Panc1 (cell line): ENCODE data around the gene LRRFIP1. TPM values are rescaled to one million over a fixed set of nuclear protein-coding genes. Genes with fewer than 3 reads are reported as not detected.

Experiments
- ATAC-seq: fragments of 200-7000 bp; cut with Tn5 transposase; 2 replicates; pipeline ENCODE4 v1.9.1; 2020; ENCODE audit warnings: mild to moderate bottlenecking, moderate library complexity
- BruUV-seq: library from RNA; stranded (reverse); fragments of 400-500 nt; replicated peaks from 2 replicates; lab custom pipeline; 2021; lab: Mats Ljungman, UMichigan
- CTCF ChIA-PET: fragments of 300-600 bp; sonication (Branson Sonifier 250); formaldehyde crosslinking; loops from one replicate; lab custom pipeline; 2022; ENCODE audit warnings: antibody characterized with exemption; lab: Charles Lee
- POLR2A ChIA-PET: fragments of 300-600 bp; sonication (Branson Sonifier 250); formaldehyde crosslinking; loops from one replicate; lab custom pipeline; 2022; ENCODE audit warnings: antibody characterized with exemption; lab: Charles Lee
- DNase-seq: peaks from one replicate; pipeline ENCODE4 v3.0.0-alpha.2; 2010; ENCODE audit warnings: low read depth, low spot score
- H3K27ac ChIP-seq: 2 replicates; pipeline ENCODE4 v1.5.1; 2011; ENCODE audit warnings: mild to moderate bottlenecking, low read length, inconsistent platforms
- H3K27me3 ChIP-seq: fragments of 200-500 bp; sonication (Bioruptor generic); 2 replicates; pipeline ENCODE4 v1.6.0; 2014; ENCODE audit warnings: low read length, inconsistent platforms; ENCODE audit not compliant: control insufficient read depth, insufficient read depth
- H3K36me3 ChIP-seq: fragments of 200-500 bp; sonication (Bioruptor generic); 2 replicates; pipeline ENCODE4 v1.5.1; 2014; ENCODE audit warnings: inconsistent platforms, mild to moderate bottlenecking, low read length, moderate library complexity; ENCODE audit not compliant: control insufficient read depth, insufficient read depth
- H3K4me1 ChIP-seq: 2 replicates; pipeline ENCODE4 v1.5.1; 2011; ENCODE audit warnings: inconsistent platforms, mild to moderate bottlenecking, low read length, moderate library complexity; ENCODE audit not compliant: control insufficient read depth, insufficient read depth
- H3K4me3 ChIP-seq, 2 experiments: 2 replicates each; pipeline ENCODE4 v1.5.1; 2011 to 2012; ENCODE audit warnings: low read depth in 2 of 2, low read length in 2 of 2, mild to moderate bottlenecking in 2 of 2, inconsistent platforms in 1 of 2, moderate library complexity in 1 of 2
- H3K9me3 ChIP-seq: fragments of 200-500 bp; sonication (Bioruptor generic); 2 replicates; pipeline ENCODE4 v1.5.1; 2014; ENCODE audit warnings: low read depth, mild to moderate bottlenecking, inconsistent platforms, low read length, moderate library complexity; ENCODE audit not compliant: control insufficient read depth, insufficient read depth
- CTCF ChIP-seq: fragments of 450-650 bp; IDR thresholded peaks from 2 replicates; pipeline ENCODE4 v1.5.1; 2017; ENCODE audit warnings: mild to moderate bottlenecking
- POLR2AphosphoS5 ChIP-seq: IDR thresholded peaks from 2 replicates; pipeline ENCODE4 v1.6.1; 2012; ENCODE audit warnings: mild to moderate bottlenecking, low read depth, low read length, moderate library complexity
- SIN3A ChIP-seq: IDR thresholded peaks from 2 replicates; pipeline ENCODE4 v1.6.1; 2012; ENCODE audit warnings: low read depth, mild to moderate bottlenecking, low read length, moderate library complexity, borderline replicate concordance; ENCODE audit not compliant: insufficient read depth
- TCF7L2 ChIP-seq: IDR thresholded peaks from 2 replicates; pipeline ENCODE4 v1.6.1; 2011; ENCODE audit warnings: mild to moderate bottlenecking, low read depth, low read length, inconsistent platforms
- in situ Hi-C: cut with HindIII; loops from 2 replicates; pipeline ENCODE4 v1.10.0; 2016; ENCODE audit warnings: low sequenced_read_pairs, low pct_unique_long_range_greater_than_20kb
- intact Hi-C: fragments of 100-400 bp; cut with micrococcal nuclease; formaldehyde crosslinking; loops from one replicate; pipeline ENCODE4 v1.10.0; 2022; ENCODE audit not compliant: unreplicated experiment
- total RNA-seq: library from RNA; stranded (reverse); gene quantifications from one replicate; pipeline ENCODE4 v1.2.1, GENCODE V29; 2021; ENCODE audit not compliant: unreplicated experiment
- TF ChIP-seq, protein P1 (sequence below), 2 experiments: IDR thresholded peaks; 2 replicates each; pipeline ENCODE4 v1.6.1; 2011 to 2012; ENCODE audit warnings: low read depth in 2 of 2, control low read depth in 1 of 2, low read length in 1 of 2, mild to moderate bottlenecking in 1 of 2, moderate library complexity in 1 of 2; ENCODE audit not compliant: insufficient read depth in 1 of 2

Gene LRRFIP1
- total RNA-seq, 1 experiment from 2014 or later = 121 TPM

GRCh38 chr2:237726401-237726830 is 99.0 kb downstream of the LRRFIP1 start:
- H3K27me3 ChIP-seq = no peaks in the 10 kb centered on the region
- H3K27ac ChIP-seq = no peak overlapping the region
- ChIA-PET POLR2A (no interaction called here), CTCF (interaction anchor here (0.7 kb wide), 1 partner anchor 83 kb away, joined by 5 read pairs; no protein-coding TSS in a partner anchor)
- H3K4me3 ChIP-seq = no peak overlapping the region
- intact Hi-C loops (no loop called here), in situ Hi-C loops (no loop called here)
- BruUV-seq = no TSS peak
- no peak for DNase-seq
- TF ChIP-seq, protein P1, sequence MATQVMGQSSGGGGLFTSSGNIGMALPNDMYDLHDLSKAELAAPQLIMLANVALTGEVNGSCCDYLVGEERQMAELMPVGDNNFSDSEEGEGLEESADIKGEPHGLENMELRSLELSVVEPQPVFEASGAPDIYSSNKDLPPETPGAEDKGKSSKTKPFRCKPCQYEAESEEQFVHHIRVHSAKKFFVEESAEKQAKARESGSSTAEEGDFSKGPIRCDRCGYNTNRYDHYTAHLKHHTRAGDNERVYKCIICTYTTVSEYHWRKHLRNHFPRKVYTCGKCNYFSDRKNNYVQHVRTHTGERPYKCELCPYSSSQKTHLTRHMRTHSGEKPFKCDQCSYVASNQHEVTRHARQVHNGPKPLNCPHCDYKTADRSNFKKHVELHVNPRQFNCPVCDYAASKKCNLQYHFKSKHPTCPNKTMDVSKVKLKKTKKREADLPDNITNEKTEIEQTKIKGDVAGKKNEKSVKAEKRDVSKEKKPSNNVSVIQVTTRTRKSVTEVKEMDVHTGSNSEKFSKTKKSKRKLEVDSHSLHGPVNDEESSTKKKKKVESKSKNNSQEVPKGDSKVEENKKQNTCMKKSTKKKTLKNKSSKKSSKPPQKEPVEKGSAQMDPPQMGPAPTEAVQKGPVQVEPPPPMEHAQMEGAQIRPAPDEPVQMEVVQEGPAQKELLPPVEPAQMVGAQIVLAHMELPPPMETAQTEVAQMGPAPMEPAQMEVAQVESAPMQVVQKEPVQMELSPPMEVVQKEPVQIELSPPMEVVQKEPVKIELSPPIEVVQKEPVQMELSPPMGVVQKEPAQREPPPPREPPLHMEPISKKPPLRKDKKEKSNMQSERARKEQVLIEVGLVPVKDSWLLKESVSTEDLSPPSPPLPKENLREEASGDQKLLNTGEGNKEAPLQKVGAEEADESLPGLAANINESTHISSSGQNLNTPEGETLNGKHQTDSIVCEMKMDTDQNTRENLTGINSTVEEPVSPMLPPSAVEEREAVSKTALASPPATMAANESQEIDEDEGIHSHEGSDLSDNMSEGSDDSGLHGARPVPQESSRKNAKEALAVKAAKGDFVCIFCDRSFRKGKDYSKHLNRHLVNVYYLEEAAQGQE (IDR thresholded peaks at IDR 0.05; ENCODE audit: insufficient read depth in 1 of 2, low read depth in 2 of 2, low read length in 1 of 2) = no peak
- TF ChIP-seq POLR2AphosphoS5 (no peak), TCF7L2 (no peak), CTCF (no peak), SIN3A (no peak)
- H3K4me1 ChIP-seq = peaks cover 60% of the 10 kb centered on the region
- H3K9me3 ChIP-seq = no peaks in the 10 kb centered on the region
- ATAC-seq = no peak
- no peaks in the 10 kb centered on the region; the same call in 1 of the 2 replicates for H3K36me3 ChIP-seq

- H3K36me3 ChIP-seq = no peaks in the 10 kb centered on the region; the same call in 1 of the 2 replicates
- 0 out of 2 replicates have a peak overlapping the region, but pooled peaks have one; percentile 5 for H3K27ac ChIP-seq
- ChIA-PET CTCF (interaction anchor here (0.7 kb wide), 1 partner anchor 84 kb away, joined by 5 read pairs; no protein-coding TSS in a partner anchor), POLR2A (no interaction called here)
- DNase-seq (no peak), ATAC-seq (no peak)
- BruUV-seq = no TSS peak
- in situ Hi-C loops = no loop called here
- H3K4me3 ChIP-seq = no peak overlapping the region
- intact Hi-C loops = no loop called here
- no peaks in the 10 kb centered on the region for H3K9me3 ChIP-seq
- TF ChIP-seq, protein P1 (IDR thresholded peaks at IDR 0.05; ENCODE audit: insufficient read depth in 1 of 2, low read depth in 2 of 2, low read length in 1 of 2) = no peak
- no peak for TF ChIP-seq TCF7L2
- no peak for TF ChIP-seq CTCF
- TF ChIP-seq SIN3A = no peak
- no peak for TF ChIP-seq POLR2AphosphoS5
- H3K4me1 ChIP-seq = peaks cover 69% of the 10 kb centered on the region
- no peaks in the 10 kb centered on the region for H3K27me3 ChIP-seq
Measured at GRCh38 chr2:237727363-237727762, 100.0 kb downstream of the LRRFIP1 start.
